Measurements from ENCODE around the gene PRKCH. TPM values are rescaled to one million over a fixed set of nuclear protein-coding genes. Genes with fewer than 3 reads are reported as not detected.
A peak's percentile ranks its signal among the peaks of the same experiment; 100 is the strongest.
"Not testable (repeated sequence)": the region's sequence is repeated elsewhere in the genome, so short reads cannot be mapped to it uniquely, and the experiment has no call there.

PRKCH gene
- total RNA-seq, 1 experiment from 2014 or later, result 12.4 TPM

GRCh38 chr14:61526405-61527312 lies 205.3 kb downstream of the PRKCH start:
- CTCF ChIA-PET, result interaction anchor here (0.6 to 2.2 kb wide), 5 partner anchors 30 to 205 kb away, joined by 3 to 9 read pairs (median 4); no protein-coding TSS in a partner anchor
- intact Hi-C loops (cut with micrococcal nuclease), result no loop called here
- no TSS peak for BruUV-seq (replicated peaks)
- peaks cover 5% of the 10 kb centered on the region for H3K36me3 Mint-ChIP-seq (ENCODE audit: insufficient read depth, unreplicated experiment)
- no peak for TF ChIP-seq CTCF (IDR thresholded peaks at IDR 0.05; ENCODE audit: unreplicated experiment)
- H3K4me1 Mint-ChIP-seq (ENCODE audit: insufficient read depth, unreplicated experiment), result peaks cover 64% of the 10 kb centered on the region
- H3K27ac Mint-ChIP-seq (ENCODE audit: low read depth, unreplicated experiment), result peak overlapping the region; percentile 82
- no peaks in the 10 kb centered on the region for H3K27me3 Mint-ChIP-seq (ENCODE audit: insufficient read depth, unreplicated experiment)
- POLR2A ChIA-PET, result interaction anchor here (1.1 to 5.7 kb wide), 13 partner anchors 10 to 172 kb away, joined by 3 to 108 read pairs (median 51); partner anchors contain the start of gene HIF1A
- DNase-seq (ENCODE audit: unreplicated experiment), result peak; percentile 64
- no peak overlapping the region for H3K4me3 Mint-ChIP-seq (ENCODE audit: unreplicated experiment)
- no peaks in the 10 kb centered on the region for H3K9me3 Mint-ChIP-seq (ENCODE audit: unreplicated experiment)

GRCh38 chr14:61527325-61528100 lies 206.1 kb downstream of the PRKCH start:
- Mint-ChIP-seq H3K4me1 (ENCODE audit: insufficient read depth, unreplicated experiment) (peaks cover 64% of the 10 kb centered on the region), H3K36me3 (ENCODE audit: insufficient read depth, unreplicated experiment) (peaks cover 5% of the 10 kb centered on the region), H3K27me3 (ENCODE audit: insufficient read depth, unreplicated experiment) (no peaks in the 10 kb centered on the region), H3K9me3 (ENCODE audit: unreplicated experiment) (no peaks in the 10 kb centered on the region), H3K27ac (ENCODE audit: low read depth, unreplicated experiment) (peak overlapping the region; percentile 82), H3K4me3 (ENCODE audit: unreplicated experiment) (peak overlapping the region; percentile 36)
- POLR2A ChIA-PET, result interaction anchor here (0.6 to 5.7 kb wide), 13 partner anchors 9 to 430 kb away, joined by 3 to 108 read pairs (median 48); partner anchors contain the start of genes HIF1A and SNAPC1
- intact Hi-C loops (cut with micrococcal nuclease), result no loop called here
- DNase-seq (ENCODE audit: unreplicated experiment), result peak; percentile 80
- TF ChIP-seq CTCF (IDR thresholded peaks at IDR 0.05; ENCODE audit: unreplicated experiment), result no peak
- BruUV-seq (replicated peaks), result no TSS peak
- CTCF ChIA-PET, result interaction anchor here (1.0 to 2.2 kb wide), 3 partner anchors 35 to 51 kb away, joined by 3 to 9 read pairs (median 3); no protein-coding TSS in a partner anchor

GRCh38 chr14:61528591-61529021 lies 207.2 kb downstream of the PRKCH start:
- TF ChIP-seq CTCF (IDR thresholded peaks at IDR 0.05; ENCODE audit: unreplicated experiment), result no peak
- intact Hi-C loops (cut with micrococcal nuclease), result no loop called here
- Mint-ChIP-seq H3K4me3 (ENCODE audit: unreplicated experiment) (no peak overlapping the region), H3K36me3 (ENCODE audit: insufficient read depth, unreplicated experiment) (peaks cover 5% of the 10 kb centered on the region), H3K27ac (ENCODE audit: low read depth, unreplicated experiment) (no peak overlapping the region), H3K4me1 (ENCODE audit: insufficient read depth, unreplicated experiment) (peaks cover 73% of the 10 kb centered on the region), H3K27me3 (ENCODE audit: insufficient read depth, unreplicated experiment) (no peaks in the 10 kb centered on the region), H3K9me3 (ENCODE audit: unreplicated experiment) (no peaks in the 10 kb centered on the region)
- ChIA-PET CTCF (interaction anchor here (0.6 to 1.2 kb wide), 3 partner anchors 36 to 53 kb away, joined by 3 to 6 read pairs (median 3); no protein-coding TSS in a partner anchor), POLR2A (interaction anchor here (0.6 to 5.7 kb wide), 8 partner anchors 14 to 428 kb away, joined by 3 to 108 read pairs (median 5); partner anchors contain the start of gene SNAPC1)
- peak; percentile 63 for DNase-seq (ENCODE audit: unreplicated experiment)
- no TSS peak for BruUV-seq (replicated peaks)

GRCh38 chr14:61529360-61529759 lies 208.0 kb downstream of the PRKCH start:
- DNase-seq (ENCODE audit: unreplicated experiment); intact Hi-C loops (cut with micrococcal nuclease); H3K27ac Mint-ChIP-seq (ENCODE audit: low read depth, unreplicated experiment); H3K9me3 Mint-ChIP-seq (ENCODE audit: unreplicated experiment); H3K27me3 Mint-ChIP-seq (ENCODE audit: insufficient read depth, unreplicated experiment); H3K4me3 Mint-ChIP-seq (ENCODE audit: unreplicated experiment); BruUV-seq (replicated peaks); H3K36me3 Mint-ChIP-seq (ENCODE audit: insufficient read depth, unreplicated experiment): not testable (repeated sequence)
- CTCF ChIA-PET, result interaction anchor here (0.6 to 1.2 kb wide), 2 partner anchors 45 to 54 kb away, joined by 3 to 6 read pairs; no protein-coding TSS in a partner anchor
- POLR2A ChIA-PET, result interaction anchor here (0.7 to 1.3 kb wide), 3 partner anchors 13 to 165 kb away, joined by 3 to 5 read pairs (median 4); no protein-coding TSS in a partner anchor
- peaks cover 72% of the 10 kb centered on the region for H3K4me1 Mint-ChIP-seq (ENCODE audit: insufficient read depth, unreplicated experiment)

Data from MCF 10A (cell line).